HG02623 (cell line): ENCODE results near the gene MAPK1.
"Not testable (repeated sequence)": the region's sequence is repeated elsewhere in the genome, so short reads cannot be mapped to it uniquely, and the experiment has no call there.

Experiments used
- ATAC-seq: cut with Tn5 transposase; IDR thresholded peaks from one replicate; pipeline ENCODE4 v1.9.1; 2021; ENCODE audit warnings: moderate library complexity; ENCODE audit not compliant: unreplicated experiment

The MAPK1 gene

DNA sequence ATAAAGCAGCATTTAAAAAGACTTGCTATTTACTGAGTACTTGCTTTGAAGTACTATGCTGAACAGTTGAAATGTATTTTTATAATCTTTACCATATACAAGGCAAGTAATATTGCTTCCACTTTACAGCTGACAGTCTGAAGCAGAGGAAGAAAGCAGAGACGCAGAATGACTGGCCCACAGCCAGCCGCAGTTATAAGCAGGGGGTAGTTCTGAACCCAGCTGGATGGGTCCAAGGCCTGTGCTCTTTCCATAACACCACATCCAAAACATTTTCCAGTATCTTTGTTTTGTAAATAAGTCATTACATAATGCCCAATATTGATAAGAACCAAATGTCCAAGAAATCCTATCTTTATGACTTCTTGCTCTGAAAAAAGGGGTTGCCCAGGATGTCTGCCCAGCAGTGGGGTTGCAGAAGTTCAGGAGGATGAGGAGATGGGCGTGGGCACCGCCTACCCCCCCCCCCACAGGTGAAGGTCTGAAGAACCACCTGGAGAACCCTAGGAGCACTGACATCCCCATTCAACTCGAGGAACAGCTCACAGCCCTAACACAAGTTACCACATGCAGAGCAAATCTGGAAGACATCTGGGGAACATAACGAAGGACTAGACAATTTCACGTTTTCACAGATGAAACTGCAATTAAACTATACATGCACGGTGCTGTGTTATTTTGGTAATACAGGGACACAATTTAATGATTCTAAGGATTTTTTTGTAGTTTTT lies 107.6 kb downstream of the MAPK1 start:
- no peak for ATAC-seq

GRCh38 chr22:21759093-21759492 lies 108.4 kb downstream of the MAPK1 start:
- no peak for ATAC-seq

GRCh38 chr22:21758091-21758864 lies 109.2 kb downstream of the MAPK1 start:
- no peak for ATAC-seq

- ATAC-seq: no peak
These were observed 111.6 kb downstream of the MAPK1 start for GRCh38 chr22:21755851-21756284.

DNA sequence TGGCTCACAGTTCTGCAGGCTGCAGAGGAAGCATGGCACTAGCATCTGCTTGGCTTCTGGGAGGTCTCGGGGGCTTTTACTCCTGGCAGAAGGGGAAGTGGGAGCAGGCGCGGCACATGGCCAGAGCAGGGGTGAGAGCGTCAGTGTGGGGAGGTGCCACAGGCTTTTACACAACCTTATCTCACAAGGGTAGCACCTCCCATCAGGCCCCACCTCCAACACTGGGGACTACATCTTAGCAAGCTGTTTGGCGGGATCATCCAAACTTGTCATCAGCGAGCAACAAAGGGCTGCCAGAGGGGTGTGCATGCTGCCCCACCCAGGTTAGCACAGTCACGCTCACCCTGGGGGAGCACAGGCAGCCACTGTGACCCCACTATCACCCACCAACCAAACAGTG lies 112.9 kb downstream of the MAPK1 start:
- no peak for ATAC-seq

- ATAC-seq: no peak
These were observed 113.9 kb downstream of the MAPK1 start for GRCh38 chr22:21753374-21754111.

- no peak for ATAC-seq
These were observed 115.2 kb downstream of the MAPK1 start for GRCh38 chr22:21752276-21752675.

DNA sequence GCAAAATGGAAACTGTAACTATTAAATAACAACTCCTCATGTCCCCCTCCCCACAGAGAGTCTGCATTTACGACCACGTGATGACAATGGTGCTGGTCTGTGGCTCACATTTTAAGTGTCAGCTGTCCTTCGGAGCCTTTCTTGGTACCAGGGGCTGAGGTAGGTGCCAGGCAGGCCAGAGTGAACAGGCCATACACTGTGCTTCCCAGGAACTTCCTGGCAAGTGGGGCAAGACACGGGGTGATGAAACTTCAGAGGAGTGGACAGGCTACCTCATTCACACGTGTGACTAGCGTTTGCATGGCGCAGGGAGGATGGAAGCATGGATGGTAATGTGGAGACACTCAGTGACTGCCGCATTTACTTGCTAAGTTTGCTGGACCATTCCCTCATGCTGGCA lies 121.5 kb downstream of the MAPK1 start:
- no peak for ATAC-seq

GRCh38 chr22:21744917-21745316 lies 122.5 kb downstream of the MAPK1 start:
- ATAC-seq: not testable (repeated sequence)

GRCh38 chr22:21741790-21742189 lies 125.7 kb downstream of the MAPK1 start:
- ATAC-seq: no peak

DNA sequence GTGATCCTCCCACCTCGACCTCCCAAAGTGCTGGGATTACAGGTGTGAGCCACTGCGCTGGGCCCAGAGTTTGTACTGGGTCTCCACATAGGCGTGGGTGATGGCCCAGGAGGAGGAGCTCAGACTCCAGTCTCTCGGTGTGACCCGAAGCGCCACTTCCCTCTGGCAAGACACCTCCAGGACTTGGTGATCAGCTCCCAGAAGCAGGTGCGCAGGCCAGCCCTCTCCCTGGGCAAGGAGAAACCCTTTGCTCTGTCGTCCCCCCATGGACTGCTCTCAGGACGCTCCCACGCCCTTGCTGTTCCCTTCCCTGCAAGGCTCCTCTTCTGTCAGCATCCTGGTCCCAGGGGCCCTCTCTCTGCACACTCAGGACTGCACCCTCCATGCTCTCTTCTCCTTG lies 126.4 kb downstream of the MAPK1 start:
- no peak for ATAC-seq

DNA sequence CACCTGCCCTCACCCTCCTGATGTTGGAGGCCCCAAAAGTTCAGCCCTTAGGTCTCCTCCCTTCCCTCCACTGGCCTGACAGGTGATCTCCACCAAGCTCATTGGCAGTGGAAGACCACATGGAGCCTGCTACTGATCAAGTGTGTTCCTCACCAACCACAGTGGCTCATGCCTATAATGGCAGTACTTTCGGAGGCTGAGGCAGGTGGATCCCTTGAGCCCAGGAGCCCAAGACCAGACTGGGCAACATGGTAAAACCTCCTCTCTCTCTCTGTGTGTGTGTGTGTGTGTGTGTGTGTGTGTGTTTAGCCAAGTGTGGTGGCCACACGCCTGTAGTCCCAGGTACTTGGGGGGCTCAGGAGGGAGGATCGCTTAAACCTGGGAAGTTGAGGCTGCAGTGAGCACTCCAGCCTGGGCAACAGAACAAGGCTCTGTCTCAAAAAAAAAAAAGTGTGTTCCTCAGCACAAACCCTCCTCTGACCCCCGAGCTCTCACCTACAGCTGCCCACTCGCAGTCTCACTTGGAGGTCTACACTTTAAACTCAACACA lies 127.5 kb downstream of the MAPK1 start:
- no peak for ATAC-seq

DNA sequence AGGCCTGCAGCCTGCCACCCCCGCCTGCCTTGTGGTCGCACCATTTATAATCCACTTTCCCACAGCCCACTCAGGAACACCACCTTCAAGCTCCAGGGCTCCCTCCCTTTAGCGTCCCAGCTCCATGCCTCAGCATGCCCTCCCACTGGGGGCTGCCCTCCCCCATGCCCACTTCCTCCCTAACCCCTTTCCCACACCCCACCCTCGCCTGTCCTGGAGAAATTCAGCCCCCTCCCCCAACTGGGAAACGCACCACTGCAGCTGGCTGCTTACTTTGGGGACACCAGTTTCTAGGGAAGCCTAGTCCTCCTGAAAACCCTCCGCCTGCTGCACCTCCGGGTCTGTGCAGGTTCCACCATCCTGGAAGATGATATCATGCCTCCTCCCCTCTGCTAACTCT lies 128.5 kb downstream of the MAPK1 start:
- ATAC-seq: no peak

DNA sequence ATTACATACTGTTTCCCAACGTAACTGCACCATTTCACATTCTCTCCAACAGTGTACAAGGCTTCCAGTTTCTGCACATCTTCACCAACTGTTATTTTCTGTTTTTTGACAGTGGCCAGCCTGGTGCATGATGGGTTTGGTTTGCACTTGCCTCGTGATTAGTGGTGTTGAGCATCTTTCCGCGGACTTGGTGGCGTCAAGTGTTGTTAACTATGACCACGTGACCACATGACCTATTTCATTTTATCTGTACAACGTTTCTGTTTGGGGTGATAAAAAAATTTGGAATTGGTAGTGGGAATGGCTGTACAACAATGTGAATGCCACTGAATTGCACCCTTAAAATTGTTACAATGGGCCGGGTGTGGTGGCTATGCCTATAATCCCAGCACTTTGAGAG lies 129.4 kb downstream of the MAPK1 start:
- ATAC-seq: no peak

DNA sequence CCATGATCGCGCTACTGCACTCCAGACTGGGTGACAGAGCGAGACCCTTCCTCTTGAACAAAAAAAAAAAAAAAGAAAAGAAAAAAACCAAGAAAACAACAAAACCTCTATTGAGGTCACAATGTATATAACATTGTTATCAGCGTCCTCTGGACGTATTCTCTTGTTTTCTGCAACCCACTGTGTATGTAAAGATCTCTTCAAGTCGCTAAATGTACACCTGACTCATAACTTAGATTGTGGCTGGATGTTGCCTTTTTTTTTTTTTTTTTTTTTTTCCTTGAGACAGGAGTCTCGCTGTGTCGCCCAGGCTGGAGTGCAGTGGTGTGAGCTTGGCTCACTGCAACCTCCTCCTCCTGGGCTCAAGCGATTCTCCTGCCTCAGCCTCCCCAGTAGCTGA lies 130.5 kb downstream of the MAPK1 start:
- ATAC-seq: no peak

DNA sequence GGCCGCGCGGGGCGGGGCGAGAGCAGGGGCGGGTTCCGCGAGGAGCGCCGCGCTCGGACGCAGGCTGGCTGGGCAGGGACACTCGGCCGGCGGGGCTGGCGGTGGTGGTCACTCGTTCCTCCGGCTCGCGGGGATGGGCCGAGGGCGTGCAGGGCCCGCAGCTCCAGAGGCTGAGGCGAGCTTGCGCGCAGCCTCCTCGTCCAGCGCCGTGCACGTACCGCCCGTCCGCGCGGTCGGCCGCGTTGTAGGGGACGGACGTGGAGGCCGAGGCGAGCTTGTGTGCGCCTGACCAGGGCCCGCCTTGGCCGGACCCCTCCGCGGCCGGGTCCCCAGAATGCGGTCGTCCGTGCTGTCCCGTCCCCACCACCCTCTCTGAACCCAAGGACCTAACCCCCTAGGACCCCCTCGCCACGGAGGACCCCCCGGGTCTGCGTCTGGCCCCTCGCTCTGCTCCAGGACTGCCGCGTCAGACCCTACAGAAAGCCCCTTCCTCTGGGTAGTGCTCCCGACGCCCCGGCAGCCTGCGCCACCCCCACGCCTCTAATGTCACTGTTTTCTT lies 131.3 kb downstream of the MAPK1 start:
- no peak for ATAC-seq

DNA sequence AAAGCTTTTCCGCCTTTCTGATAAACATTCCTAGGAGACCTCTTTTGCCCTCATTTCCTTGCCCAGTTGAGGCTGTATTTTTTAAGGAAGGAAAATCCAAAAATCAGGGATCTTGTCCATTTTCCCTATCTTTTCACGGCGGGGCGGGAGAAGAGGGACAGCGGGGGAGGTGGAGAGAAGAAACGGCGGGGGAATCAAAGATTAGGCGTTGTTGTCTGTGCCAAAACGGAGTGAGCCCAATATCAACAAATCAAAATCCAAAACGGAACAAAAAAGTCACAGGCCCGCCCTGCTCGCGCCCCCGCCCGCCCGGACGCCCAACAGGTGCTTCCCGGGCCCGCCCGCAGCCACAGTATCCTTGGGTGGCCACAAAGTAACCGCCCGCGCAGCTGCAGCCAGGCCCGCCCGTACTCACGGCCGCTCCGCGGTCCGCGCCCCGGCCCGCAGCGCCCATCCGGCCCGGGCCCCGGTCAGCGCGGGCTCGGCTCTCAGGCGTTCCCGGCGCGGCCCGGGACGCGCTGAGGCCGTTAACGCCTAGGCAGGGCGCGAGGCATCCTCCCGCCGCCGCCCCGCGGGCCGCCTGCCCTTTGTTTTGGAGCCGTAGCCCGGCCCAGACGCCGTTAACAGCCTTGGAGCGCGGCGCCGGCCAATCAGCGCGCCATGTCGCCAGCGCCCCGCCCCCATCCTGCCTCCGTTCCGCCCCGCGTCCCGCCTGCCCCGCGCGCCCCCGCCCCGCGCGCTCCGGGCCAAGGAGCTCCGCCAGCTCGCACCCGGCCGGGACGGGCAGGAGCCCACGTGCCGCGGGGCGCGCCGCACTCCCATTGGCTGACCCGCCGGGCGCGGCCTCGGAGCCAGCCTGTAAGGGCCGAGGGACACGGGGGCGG lies 132.0 kb downstream of the MAPK1 start, which contains the start of gene YPEL1:
YPEL1 (minus strand) TSS at position 595 of the 884 bp plus-strand sequence. CDS start 25,050 bp downstream, outside the sequence.
- peak; percentile 76 for ATAC-seq

GRCh38 chr22:21734540-21735199 lies 132.8 kb downstream of the MAPK1 start:
- ATAC-seq: no peak

DNA sequence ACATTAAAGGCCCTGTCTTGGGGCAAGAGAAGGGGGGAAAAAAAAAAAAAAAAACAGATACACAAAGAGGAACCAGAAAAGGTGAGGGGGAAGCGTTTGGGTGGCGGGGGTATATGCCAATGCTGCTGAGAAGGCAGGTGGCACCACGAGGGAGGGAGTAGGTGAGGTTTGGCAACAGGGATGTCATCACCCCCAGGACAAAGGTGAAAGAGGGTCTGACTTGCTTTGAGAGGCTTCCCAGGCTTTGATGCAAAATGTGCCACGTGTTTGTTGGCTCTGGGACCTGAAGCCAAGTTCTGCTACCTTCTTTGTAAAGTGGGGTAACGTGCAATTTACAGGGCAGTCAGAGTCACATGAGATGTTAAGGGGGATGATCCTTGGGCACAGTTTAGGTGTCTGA lies 135.9 kb downstream of the MAPK1 start:
- ATAC-seq: no peak
